ENCODE results near the gene TMPRSS4. TPM values are rescaled to one million over a fixed set of nuclear protein-coding genes. Genes with fewer than 3 reads are reported as not detected.

TMPRSS4 gene
- polyA plus RNA-seq, 3 donors, result not detected

- intact Hi-C loops (cut with micrococcal nuclease), result no loop called here
- H3K4me2 ChIP-seq (replicated peaks; ENCODE audit: extremely low read depth, low read length, poor library complexity, severe bottlenecking), result peak overlapping the region; percentile 2
- H3K4me1 ChIP-seq (ENCODE audit: control insufficient read depth in 1 of 2, insufficient read depth in 2 of 2, low read length in 2 of 2), result peaks cover 13 to 15% of the 10 kb centered on the region in 2 donors
- no peak overlapping the region for H3K9ac ChIP-seq (ENCODE audit: insufficient read depth, low read length, poor library complexity, severe bottlenecking)
- peaks cover 0 to 3% (median 0%) of the 10 kb centered on the region in 7 donors for H3K9me3 Mint-ChIP-seq
- no peak overlapping the region for H2AFZ ChIP-seq (ENCODE audit: insufficient read depth, low read depth, low read length, poor library complexity, severe bottlenecking)
- peak overlapping the region; percentile 35 to 86 (median 73) for H3K27ac Mint-ChIP-seq
- H3K4me3 Mint-ChIP-seq, result peak overlapping the region in 1 of 2 donors; percentile 70
- WGBS (ENCODE audit: insufficient coverage), result no CpG with 5 or more reads among the region's 3 CpGs
- DNase-seq, result no peak
- H3K27me3 Mint-ChIP-seq (ENCODE audit: low read depth in 3 of 3), result peaks cover 2% of the 10 kb centered on the region in 3 donors
- H3K27me3 ChIP-seq (ENCODE audit: control insufficient read depth in 2 of 2, insufficient read depth in 2 of 2, low read length in 2 of 2), result no peaks in the 10 kb centered on the region
- peaks cover 20% of the 10 kb centered on the region for H3K4me1 Mint-ChIP-seq
- no peaks in the 10 kb centered on the region for H3K36me3 ChIP-seq (replicated peaks in 1 of 2; ENCODE audit: control insufficient read depth in 1 of 2, insufficient read depth in 2 of 2, low read length in 2 of 2)
- H4K20me1 ChIP-seq (ENCODE audit: insufficient read depth, low read length), result no peaks in the 10 kb centered on the region
- no peak for TF ChIP-seq CTCF (IDR thresholded peaks at IDR 0.05)
- peak overlapping the region in 1 of 2 donors; percentile 28 for H3K27ac ChIP-seq (ENCODE audit: low read depth in 1 of 2, low read length in 2 of 2)
- no peaks in the 10 kb centered on the region for H3K79me2 ChIP-seq (ENCODE audit: insufficient read depth, low read length)
- no peak overlapping the region for H3K4me3 ChIP-seq (replicated peaks in 1 of 3; ENCODE audit: low read depth in 2 of 3, low read length in 3 of 3)
- no peaks in the 10 kb centered on the region for H3K36me3 Mint-ChIP-seq
- H3K9me3 ChIP-seq (replicated peaks in 1 of 2; ENCODE audit: control insufficient read depth in 1 of 2, insufficient read depth in 1 of 2, low read length in 2 of 2), result no peaks in the 10 kb centered on the region
These were observed 48.3 kb upstream of the TMPRSS4 start for GRCh38 chr11:118028626-118029025.

- Histone ChIP-seq H3K9ac (ENCODE audit: insufficient read depth, low read length, poor library complexity, severe bottlenecking) (no peak overlapping the region), H3K4me3 (replicated peaks in 1 of 3; ENCODE audit: low read depth in 2 of 3, low read length in 3 of 3) (no peak overlapping the region), H3K4me2 (replicated peaks; ENCODE audit: extremely low read depth, low read length, poor library complexity, severe bottlenecking) (no peak overlapping the region), H3K27ac (ENCODE audit: low read depth in 1 of 2, low read length in 2 of 2) (no peak overlapping the region), H3K79me2 (ENCODE audit: insufficient read depth, low read length) (no peaks in the 10 kb centered on the region), H3K27me3 (ENCODE audit: control insufficient read depth in 2 of 2, insufficient read depth in 2 of 2, low read length in 2 of 2) (no peaks in the 10 kb centered on the region), H2AFZ (ENCODE audit: insufficient read depth, low read depth, low read length, poor library complexity, severe bottlenecking) (no peak overlapping the region), H3K9me3 (replicated peaks in 1 of 2; ENCODE audit: control insufficient read depth in 1 of 2, insufficient read depth in 1 of 2, low read length in 2 of 2) (no peaks in the 10 kb centered on the region), H4K20me1 (ENCODE audit: insufficient read depth, low read length) (no peaks in the 10 kb centered on the region), H3K36me3 (replicated peaks in 1 of 2; ENCODE audit: control insufficient read depth in 1 of 2, insufficient read depth in 2 of 2, low read length in 2 of 2) (no peaks in the 10 kb centered on the region), H3K4me1 (ENCODE audit: control insufficient read depth in 1 of 2, insufficient read depth in 2 of 2, low read length in 2 of 2) (peaks cover 13 to 14% of the 10 kb centered on the region in 2 donors)
- DNase-seq, result no peak
- H3K9me3 Mint-ChIP-seq, result peaks cover 0 to 2% (median 0%) of the 10 kb centered on the region in 7 donors
- TF ChIP-seq CTCF (IDR thresholded peaks at IDR 0.05), result no peak
- H3K27ac Mint-ChIP-seq, result no peak overlapping the region
- H3K4me3 Mint-ChIP-seq, result no peak overlapping the region
- intact Hi-C loops (cut with micrococcal nuclease), result no loop called here
- peaks cover 0 to 3% (median 3%) of the 10 kb centered on the region in 3 donors for H3K27me3 Mint-ChIP-seq (ENCODE audit: low read depth in 3 of 3)
- peaks cover 16% of the 10 kb centered on the region for H3K4me1 Mint-ChIP-seq
- no peaks in the 10 kb centered on the region for H3K36me3 Mint-ChIP-seq
- WGBS (ENCODE audit: insufficient coverage), result 100% methylated on average over 1 of the region's 4 CpGs
These were observed 43.4 kb upstream of the TMPRSS4 start for GRCh38 chr11:118033443-118033842.

Data from CD14-positive monocyte (primary cell).